Measurements from ENCODE around the gene NOP16.

- no peak for TF ChIP-seq EP300 (IDR thresholded peaks at IDR 0.05)
- TF ChIP-seq CTCF (IDR thresholded peaks at IDR 0.05) = no peak
- TF ChIP-seq POLR2A (IDR thresholded peaks at IDR 0.05; ENCODE audit: low read depth) = no peak
Measured at GRCh38 chr5:176413709-176414191, 25.4 kb upstream of the NOP16 start.
